AML-193 (cell line): ENCODE results near the gene KRT7.
"Not testable (repeated sequence)": the region's sequence is repeated elsewhere in the genome, so short reads cannot be mapped to it uniquely, and the experiment has no call there.

Experiments
- DNase-seq, 2 experiments: peaks; one replicate each; lab custom pipeline; 2025; lab: John Stamatoyannopoulos, UW

The KRT7 gene

DNA sequence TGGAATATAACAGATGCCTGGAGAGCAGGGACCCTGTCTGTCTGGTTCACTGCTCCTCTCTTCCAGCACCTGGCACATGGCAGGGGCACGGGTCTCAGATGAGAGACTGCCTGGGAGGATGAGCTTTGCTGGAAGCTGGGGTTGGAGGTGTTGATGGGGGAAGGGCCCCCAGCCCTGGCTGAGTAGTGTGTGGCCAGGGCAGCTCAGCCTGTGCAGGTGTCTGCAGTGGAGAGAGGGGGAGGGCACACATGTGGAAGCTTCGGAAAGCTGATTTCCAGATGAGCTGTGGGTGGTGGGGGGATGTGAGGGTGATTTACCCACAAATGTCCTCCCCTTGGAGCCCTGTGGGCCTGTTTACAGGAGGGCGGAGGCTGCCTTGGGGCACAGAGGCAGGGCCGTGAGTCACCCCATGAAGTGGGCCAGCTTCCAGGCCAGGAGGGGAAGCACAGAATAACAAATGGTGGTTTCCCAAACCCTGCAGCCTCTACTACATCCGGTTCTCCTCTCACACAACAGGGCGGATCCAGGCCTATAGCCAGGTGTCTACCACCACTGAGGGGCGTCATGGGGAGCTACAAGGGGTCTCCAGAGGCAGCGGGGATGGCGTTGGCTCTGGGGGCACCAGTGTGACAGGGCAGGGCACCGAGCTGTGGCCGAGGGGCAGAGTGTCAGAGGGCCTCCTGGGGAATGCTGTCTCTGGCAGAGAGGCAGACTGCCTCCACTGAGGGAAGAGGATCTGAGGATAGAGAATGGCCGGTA lies 11.0 kb downstream of the KRT7 start:
- peak; percentile 76 to 82 for DNase-seq

DNA sequence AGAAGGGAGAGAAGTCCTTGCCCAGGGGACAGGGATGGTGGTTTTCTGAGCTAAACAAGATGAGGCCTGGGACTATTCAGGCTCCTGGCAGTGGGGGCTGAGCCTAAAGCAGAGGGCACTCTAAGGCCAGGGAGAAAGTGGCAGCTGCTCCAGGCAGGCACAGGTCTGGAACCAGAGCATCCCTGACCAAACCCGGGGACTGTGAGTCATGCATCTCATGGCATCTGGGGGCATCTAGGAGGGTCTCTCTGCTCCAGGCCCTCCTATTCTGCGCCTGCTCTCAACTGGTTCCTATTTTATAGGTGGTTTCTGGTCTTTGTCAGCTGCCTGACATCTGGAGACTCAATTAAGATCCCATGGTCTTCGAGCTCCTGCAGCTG lies 11.6 kb downstream of the KRT7 start:
- no peak for DNase-seq

DNA sequence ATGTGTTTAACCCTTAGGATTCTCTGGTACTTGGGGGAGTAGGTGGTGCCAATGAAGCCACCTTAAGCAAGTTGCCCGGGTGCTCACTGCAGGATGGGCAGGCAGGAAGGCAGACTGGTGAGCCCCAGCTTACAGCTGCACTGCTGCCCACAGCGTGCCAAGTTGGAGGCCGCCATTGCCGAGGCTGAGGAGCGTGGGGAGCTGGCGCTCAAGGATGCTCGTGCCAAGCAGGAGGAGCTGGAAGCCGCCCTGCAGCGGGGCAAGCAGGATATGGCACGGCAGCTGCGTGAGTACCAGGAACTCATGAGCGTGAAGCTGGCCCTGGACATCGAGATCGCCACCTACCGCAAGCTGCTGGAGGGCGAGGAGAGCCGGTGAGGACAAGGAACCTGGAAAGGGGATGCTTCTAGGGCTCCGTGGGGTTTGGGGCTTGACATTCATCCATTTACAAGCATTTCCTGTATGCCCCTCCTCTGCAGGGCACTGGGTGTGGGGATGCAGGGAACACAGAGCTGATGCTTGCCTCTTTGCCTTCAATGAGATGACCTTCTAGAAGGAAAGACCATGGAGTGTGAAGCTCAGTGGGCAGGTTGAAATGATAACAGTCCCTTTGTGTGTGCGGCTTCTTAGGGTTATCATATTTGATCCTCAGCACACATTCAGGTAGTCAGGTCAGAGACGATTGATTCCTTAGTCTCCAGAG lies 12.4 kb downstream of the KRT7 start:
- DNase-seq: no peak

DNA sequence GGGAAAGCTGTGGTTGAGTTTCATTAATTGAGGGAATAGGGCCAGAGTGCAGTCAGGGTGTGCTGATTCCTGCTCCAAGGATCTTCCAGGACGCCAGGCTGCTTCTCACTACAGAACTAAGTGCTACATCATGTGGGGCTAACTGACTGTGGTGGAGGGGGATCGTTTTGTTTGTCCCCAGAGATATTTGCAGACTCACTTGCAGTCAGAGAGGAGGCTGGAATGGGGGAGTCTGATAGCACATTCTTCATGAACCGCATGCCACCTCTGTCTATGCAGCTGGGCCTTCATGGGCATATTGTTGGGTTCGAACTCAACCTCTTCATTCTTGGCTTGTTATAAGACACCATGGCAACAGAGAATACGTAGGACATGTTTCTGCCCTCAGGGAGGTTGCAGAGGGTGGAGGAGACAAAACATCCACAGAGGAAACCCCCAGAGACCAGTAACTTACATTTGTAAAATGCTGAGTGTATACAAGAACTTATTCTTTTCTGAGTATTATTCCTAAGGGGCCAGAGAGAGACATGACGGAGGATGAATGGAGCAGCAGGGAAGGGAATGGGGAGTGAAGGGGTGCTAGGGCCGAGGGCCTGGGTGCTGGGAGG lies 13.0 kb downstream of the KRT7 start:
- DNase-seq: no peak

DNA sequence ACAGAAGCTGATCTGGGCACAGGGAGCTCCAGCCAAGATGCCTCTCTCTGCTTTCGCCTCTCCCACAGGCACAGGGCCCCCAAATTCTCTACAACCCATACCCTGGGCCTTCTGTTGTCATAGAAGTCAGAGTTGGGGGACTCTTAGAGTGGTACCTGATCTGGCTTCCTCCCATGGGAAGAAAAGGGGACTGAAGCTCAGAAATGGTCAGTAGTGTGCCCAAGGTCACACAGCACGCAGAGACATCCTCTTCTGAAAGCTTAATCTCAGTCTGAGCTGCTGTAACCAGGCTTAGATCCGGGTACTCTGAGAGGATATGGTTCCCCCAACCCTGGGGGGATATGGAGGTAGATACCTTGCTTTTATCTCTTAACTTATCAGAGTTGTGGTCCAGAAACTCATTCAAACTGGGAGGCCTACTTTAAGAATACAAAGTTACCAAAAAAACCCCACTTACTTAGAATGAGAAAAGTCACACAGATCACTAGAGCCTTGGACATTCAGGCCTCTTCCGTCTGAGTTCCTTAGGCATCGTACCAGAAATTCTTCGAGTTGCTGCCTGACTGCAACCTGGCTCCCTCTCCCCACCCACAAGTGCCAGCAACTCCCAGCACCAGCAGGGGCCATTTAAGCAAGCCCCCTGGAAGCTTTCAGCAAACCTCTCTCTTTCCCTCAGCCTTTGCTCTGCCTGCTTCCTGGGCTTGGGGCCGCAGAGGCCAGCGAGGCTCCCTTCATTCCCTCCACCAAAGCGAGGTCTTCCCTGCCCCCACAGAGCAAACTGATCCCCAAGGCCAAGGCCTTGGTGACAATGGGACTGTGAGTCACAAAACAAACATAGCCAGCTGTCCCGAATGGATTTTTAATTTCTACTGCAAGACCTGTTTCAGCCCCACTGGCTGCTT lies 13.9 kb downstream of the KRT7 start:
- no peak for DNase-seq

DNA sequence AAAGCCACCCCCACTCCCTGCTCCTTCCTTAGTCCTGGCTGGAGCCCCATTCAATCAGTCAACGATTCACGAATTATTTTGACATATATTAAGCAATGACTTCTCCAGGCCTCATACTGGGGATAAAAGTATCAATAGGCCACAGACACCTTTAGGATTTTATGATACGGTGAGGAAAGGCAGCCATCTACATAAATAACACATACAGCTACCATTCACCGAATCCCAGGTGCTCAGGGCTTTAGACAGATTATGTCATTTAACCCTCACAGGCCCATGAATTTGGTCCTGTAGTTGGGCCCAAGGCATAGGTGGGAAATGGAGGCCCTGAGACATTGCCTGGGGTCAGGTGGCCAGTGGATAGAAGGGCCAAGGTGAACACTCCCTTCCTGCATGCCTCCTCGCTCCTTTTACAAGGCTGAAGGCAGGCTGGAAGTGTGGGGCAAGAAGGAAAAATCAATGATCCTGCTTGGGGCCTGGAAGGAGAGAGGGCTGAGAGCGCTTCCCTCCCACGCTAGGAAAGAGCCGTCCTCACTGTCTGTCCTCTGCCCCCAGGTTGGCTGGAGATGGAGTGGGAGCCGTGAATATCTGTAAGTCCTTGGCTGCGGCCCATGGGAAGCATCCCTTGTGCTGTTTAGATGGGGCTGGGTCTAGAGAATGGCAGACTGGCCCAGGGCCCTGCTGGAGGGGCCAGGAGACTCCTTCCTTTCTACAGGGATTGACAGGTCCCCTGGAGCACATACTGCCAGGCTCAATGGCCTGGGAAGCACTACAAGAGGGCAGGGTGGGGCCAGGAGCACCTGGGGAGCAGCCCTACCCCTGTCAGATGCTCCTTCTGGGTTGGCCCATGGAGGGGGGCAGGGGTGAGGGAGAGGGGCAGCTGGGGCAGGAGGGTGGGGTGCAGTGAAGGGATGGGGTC lies 14.8 kb downstream of the KRT7 start:
- DNase-seq: no peak

DNA sequence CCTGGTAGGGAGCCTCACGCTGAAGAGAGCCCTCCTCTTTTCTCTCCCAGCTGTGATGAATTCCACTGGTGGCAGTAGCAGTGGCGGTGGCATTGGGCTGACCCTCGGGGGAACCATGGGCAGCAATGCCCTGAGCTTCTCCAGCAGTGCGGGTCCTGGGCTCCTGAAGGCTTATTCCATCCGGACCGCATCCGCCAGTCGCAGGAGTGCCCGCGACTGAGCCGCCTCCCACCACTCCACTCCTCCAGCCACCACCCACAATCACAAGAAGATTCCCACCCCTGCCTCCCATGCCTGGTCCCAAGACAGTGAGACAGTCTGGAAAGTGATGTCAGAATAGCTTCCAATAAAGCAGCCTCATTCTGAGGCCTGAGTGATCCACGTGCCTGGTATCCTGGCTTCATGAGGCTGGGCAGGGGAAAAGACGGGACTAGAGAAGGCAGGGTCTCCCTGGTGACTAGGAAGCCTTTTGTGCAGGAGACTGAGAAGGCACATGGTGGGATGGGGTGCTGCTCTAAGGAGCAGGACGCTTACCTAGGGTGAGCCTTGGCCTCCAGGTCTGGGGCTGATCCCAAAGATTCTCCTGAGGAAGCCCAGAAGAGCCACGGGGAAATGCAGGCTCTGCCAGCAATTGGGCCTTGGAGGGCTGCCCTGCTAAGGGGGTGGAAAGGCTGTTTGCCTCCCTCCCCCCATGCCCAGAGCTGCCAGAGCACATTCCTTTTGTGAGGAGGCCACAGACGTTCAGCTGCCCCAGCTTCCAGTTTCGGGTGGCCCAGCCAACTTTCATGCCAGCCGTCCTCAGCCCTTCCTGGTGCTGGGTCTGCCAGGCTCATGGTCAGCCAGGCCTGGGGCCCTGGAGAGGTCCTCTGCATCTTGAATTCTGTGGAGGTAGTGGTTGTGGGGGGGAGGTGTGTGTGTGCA lies 15.8 kb downstream of the KRT7 start:
- no peak for DNase-seq

DNA sequence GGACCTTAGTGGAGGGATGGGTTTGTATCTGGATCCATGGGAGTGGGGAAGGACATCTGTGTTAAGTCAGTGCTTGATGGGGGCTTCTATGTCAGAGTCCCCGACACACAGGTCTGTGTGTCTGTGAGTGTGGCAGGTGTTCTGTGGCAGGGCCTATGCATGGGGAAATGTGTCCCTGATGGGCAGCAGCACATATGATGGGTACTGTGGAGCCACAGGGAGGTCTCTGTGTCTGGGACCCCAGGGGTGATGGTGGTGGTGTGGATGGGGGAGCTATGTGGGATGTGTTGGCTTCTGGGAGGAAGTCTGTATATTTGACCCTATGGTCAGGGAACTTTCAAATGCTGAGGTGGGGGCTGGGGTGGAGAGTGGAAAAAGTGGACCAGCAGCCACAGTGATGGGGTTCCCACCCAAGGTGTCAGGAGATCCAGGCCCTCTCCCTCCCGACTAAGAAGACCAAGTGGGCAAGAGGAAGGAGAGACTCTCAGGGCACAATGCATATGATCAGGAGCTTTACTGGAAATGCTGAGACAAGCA lies 16.5 kb downstream of the KRT7 start:
- DNase-seq: no peak

DNA sequence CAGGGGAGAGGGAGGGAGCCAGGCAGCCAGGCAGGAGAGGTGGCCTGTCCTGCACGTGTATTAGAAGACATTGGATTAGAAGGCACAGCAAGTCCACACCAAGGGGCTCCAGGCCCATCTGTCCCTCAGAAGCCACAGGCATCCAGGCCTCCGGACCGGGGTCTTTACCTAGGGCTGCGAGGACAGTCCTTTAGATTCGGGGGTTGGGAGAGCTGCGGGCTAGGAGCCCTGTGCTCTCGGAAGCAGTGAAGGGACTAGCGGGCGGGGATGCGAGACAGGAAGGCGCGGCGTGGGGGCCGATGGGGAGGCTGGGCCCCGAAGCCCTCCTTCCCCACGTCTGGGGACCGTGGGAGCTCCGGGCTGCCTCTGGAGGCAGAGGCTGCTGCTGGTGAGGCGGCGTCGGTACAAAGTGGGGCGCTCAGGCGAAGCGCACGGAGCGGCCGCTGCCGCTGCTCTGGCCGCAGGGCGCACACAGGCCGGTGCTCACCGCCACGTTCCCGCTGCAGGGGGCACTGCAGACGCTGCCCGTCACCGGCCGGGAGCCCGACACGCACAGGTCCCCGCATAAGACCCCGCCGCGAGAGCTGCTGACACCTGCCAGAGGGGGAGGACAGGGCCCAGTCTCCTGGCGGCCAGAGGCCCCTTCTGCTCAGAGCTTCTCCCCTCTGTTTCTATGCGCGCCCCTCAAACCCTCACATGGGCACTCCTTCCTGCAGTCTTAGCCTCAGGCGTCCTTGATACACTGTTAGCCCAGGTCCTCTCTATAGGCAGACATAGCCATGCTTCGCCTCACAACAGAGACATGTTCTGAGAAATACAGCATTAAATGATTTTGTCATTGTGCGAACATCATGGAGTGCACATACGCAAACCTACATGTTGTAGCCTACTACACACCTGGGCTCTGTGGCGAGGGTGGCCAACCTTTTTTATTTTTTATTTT lies 17.3 kb downstream of the KRT7 start:
- DNase-seq: no peak

DNA sequence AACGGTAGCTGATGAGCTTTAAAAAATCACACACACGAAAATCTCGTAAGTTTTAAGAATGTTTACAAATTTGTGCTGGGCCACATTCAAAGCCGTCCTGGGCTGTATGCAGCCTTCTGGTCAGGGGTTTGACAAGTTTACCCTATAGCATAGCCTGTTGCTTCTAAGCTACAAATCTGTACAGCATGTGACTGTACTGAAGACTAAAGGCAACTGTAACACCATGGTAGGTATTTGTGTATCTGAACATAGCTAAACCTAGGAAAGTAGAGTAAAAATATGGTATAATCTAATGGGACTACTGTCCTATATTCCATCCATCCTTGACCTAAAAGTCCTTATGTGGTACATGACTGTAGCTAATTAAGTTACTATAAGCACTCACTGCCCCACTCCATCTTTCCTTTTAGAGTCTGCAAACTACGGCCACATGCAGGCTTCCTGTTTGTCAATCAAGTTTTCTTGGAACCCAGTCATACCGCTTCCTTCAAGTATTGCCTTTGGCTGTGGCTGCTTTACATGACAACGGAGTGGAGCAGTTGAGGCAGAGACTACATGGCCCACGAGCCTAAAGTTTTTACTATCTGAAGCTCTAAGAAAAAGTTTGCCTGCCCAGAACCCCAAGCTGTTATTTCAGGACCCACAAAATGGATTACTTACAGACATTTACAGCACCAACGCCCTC lies 18.5 kb downstream of the KRT7 start:
- DNase-seq: peak in 1 of 2 experiments; percentile 10

DNA sequence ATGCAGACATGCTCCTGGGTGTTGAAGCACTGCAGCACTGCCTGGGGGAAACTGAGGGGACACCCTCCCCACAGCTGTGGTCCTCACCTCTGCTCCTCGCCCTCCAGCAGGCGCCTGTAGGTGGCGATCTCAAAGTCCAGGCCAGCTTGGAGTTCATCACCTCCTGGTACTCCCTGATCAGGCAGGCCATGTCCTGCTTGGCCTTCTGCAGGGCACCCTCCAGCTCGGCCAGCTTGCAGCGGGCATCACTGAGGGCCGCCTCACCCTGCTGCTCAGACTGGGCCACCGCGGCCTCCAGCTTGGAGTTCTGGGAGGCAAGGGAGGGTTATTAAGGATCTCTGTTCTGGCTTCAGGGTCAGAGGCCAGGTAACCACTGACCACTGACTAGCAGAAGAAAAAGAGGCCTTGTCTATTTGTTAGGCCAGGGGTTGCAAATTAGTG lies 19.2 kb downstream of the KRT7 start:
- DNase-seq: not testable (repeated sequence)

DNA sequence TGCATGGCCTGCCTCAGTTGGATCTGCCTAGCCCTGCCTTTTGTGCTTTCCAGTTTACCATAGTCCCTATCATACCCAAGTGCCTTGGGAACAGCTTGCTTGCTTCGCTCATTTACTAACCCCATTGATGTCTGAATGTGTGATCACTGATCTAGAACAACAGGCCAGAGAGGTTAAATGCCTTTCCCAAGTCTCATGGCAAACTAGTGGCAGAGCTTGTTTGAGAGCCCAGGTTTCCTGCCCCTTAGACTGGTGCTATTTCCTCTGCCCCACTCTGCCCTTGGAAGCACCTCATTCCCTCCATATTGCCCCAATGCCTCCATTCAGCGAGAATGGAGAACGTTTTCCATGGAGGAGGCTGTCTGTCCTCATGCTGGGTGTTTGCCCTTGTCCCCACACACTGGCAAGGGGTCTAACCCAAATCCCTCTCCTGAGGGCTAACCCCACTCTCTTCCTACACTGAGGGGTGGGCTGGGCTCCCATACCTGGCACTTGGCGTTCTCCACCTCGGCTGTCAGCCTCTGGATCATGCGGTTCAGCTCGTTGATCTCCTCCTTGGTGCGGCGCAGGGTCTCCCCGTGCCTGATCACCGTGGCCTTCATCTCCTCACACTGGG lies 19.8 kb downstream of the KRT7 start:
- no peak for DNase-seq

DNA sequence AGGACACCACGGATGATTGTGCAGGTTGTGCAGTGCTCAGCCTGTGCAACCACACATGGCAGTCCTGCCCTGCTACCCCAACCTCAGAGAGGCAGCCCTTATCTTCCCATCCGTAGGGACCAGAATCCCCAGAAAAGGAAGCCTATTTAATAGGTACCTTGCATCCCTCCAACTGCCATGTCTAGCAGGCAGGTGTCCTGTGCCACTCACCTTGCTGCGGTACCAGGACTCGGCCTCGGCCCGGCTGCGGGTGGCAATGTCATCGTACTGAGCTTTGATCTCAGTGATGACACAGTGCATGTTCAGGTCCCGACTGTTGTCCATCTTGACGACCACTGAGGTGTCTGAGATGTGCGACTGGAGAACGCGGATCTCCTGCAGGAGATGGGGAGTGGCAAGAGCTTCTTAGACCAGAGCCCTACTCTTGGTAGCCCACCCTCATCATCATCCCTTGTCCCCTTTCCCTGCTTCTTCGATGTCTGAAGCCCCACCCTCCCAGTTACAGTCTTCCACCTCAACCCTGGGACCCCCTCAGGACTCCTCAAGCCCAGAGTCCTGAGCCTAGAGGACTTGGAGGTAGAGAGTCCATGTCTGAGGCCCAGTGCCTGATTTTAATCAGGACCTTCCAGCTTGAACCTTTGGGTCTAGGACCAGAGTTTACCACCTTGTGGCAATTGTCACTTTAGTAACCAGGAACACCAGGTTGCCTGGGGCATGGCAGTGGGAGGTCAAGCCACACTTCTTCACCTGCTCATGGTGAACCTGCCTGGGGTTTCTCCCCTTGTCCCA lies 20.5 kb downstream of the KRT7 start:
- no peak for DNase-seq

DNA sequence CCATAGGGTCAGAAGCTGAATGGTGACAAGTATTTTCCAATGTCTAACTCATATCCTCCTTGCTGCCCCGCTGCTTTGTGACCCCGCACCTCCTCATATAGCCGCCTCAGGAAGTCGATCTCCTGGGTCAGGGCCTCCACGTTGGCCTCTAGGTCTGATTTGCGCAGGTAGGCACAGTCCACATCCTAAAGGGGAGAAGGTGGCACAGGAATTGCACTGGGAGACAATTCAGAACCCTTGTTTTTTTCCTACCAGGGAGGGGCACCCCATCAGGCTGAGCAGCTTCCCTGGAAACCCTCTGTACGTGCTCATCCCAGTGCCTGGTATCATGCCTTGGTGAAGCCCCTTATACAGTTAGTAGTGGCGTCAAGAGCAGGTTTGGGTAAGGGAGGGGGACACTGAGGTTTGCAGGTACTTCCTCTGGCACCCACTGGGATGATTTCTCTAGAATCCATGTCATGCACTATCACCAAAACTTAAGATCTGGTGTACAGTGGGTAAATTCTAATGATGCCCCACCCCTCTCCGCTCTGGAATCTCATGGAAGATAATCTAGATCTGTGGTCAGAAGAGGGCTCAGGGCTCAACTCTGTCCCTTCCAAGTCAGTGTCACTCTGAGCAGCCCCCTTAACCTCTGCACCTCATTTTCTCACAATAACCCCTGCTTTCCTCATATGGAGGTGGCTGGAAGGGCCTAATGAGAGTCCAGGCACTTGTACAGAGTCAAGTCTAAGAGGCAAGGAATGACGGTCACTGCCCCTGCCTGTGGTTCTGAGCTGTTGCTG lies 21.3 kb downstream of the KRT7 start:
- no peak for DNase-seq

DNA sequence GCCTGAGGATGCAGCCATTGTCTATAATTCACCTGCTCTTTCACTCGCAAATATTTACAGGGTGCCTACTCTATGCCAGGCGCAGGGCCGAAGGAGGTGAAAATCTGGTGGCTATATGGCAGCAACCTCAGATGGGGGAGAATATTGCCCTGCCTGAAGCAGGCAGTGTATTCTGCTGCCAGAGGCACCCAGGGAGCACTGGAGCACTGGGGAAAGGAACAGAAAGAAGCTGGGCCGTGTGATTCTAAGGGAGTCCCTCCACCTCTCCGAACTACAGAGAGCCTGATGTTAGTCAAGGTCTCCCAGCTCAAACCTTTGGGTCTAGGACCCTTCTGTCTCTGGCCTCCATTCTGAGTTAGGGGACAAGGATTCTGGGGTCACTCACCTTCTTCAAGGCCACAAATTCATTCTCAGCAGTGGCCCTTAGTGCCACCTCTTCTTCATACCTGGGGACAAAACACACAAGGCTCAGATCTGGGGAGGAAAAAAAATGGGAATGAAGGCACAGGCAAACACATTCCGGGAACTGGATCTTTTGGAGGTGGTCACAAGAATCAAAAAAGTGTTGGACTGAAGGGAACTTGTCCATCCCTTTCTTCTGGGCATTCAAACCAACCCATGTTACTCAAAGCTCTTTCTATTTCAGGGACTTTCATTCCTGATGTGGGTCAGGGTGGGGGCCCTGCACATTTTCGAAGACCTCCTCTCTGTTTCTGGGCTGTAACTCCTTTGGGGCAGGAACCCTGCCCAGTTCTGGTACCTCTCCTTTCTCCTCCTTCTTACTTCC lies 22.1 kb downstream of the KRT7 start:
- DNase-seq: no peak
